Stimulated activated naive CD8-positive, alpha-beta T cell treated with anti-CD3 and anti-CD28 coated beads, Interleukin-15, Interleukin-2, amounts not matched to agents 100 U/mL and 50 U/mL, for 24 hours (primary cell): ENCODE measurements around the gene SCN1B.
"Not testable (repeated sequence)": the region's sequence is repeated elsewhere in the genome, so short reads cannot be mapped to it uniquely, and the experiment has no call there.

ENCODE experiments used
- ATAC-seq: fragments of 150-1000 bp; cut with Tn5 transposase; one replicate; pipeline ENCODE4 v1.10.0; 2021
- DNase-seq: peaks from one replicate; pipeline ENCODE4 v3.0.0; 2021

SCN1B gene

GRCh38 chr19:35015954-35016351, 14.3 kb upstream of the SCN1B start:
- DNase-seq, result no peak
- no peak for ATAC-seq

- no peak for ATAC-seq
- no peak for DNase-seq
These were observed 12.8 kb upstream of the SCN1B start for GRCh38 chr19:35017507-35017906.

- no peak for ATAC-seq
- DNase-seq, result no peak
These were observed 11.9 kb upstream of the SCN1B start for GRCh38 chr19:35018379-35018778.

- ATAC-seq, result no peak
- no peak for DNase-seq
These were observed 11.1 kb upstream of the SCN1B start for GRCh38 chr19:35019144-35019543.

DNA sequence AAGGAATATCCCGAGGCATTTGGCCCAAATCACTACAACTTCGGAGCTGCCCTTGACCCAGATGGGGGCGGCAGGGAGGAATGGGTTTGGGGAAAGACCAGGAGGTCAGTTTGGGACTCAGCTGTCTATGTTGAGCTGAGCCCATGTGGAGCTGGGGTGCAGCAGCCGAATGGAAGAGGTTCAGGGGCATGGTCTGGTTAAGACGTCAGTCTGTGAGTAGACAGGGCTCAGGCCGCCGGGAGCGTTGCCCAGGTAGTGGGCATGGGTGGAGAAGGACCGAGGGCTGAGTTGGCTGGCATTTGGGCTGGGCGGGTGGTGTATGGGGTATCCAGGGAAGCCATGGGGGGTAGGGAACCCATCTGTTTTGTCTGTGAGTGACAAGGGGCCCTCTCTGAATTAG, 9.3 kb upstream of the SCN1B start:
- no peak for DNase-seq
- ATAC-seq, result no peak

- no peak for DNase-seq
- no peak for ATAC-seq
These were observed 8.7 kb upstream of the SCN1B start for GRCh38 chr19:35021596-35021995.

- ATAC-seq (no peak), DNase-seq (no peak)
These were observed 7.8 kb upstream of the SCN1B start for GRCh38 chr19:35022460-35022859.

DNA sequence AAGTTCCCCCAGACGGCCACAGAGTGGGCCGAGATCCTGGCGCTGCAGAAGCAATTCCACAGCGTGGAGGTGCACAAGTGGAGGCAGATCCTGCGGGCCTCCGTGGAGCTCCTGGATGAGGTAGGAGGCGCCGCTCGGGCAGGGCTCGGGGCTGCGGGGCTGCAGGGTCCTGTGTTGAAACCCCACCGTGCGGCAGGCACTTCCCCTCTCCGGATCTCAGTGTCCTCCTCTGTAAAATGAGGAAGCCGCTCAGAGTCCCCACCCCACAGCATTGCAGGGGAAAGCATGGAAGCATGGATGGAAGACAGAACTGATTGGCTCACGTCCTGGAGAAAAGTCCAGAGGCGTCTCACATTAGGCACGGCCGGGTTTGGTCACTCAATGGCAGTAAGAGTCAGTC, 6.8 kb upstream of the SCN1B start:
- DNase-seq, result no peak
- ATAC-seq, result no peak

DNA sequence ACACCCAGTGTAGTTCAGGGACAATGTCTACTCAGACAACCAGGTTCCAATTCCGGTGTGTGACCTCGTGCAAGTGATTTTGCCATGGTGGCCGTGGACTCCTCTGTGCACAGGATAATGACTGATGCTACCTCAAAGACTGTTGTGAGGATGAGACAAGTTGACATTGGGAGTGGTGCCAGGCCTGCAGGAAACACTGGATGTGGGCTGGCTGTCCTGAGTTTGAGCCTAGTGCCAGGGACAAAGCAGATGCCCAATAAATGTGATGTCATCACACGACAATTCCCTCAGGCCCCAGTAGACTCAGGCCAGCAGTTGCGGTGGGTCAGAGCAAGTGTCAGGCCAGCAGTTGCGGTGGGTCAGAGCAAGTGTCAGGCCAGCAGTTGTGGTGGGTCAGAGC, 6.2 kb upstream of the SCN1B start:
- ATAC-seq (no peak), DNase-seq (no peak)

DNA sequence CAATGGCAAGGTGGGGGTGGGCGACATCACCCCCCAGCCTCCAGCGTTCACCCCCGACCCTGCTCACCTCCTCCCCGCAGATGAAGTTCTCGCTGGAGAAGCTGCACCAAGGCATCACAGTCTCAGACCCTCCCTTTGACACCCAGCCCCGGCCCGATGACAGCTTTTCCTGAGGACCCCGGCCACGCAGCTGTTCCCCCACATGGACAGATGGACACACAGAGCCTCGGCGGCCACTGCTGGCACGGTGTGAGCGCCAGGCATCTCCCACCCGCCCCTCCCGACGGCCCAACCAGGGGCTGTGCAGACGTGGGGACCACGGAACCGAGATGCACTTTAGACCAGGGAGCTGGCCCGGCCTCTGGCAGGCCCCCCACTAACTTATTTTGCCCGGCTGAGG, 4.3 kb upstream of the SCN1B start:
- DNase-seq (no peak), ATAC-seq (no peak)

DNA sequence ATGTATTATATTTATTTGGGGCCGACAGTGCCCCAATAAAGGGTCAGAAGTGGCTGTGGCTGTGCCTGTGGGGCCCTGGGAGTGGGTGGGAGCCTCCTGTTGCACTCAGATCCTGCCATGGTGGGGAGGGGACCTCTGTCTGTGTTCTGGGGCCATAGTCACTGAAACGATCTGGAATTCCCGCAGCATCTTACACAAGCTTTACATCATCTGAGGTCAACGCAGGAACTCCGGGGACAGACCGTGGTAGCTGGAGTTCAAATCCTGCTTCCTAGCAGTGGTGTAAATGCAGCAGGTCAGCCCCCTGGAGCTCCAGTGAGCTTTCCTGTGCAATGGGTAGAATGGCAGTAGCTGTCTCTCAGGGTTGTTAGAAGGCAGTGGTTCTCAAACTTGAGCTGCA, 3.9 kb upstream of the SCN1B start:
- DNase-seq (no peak), ATAC-seq (no peak)

DNA sequence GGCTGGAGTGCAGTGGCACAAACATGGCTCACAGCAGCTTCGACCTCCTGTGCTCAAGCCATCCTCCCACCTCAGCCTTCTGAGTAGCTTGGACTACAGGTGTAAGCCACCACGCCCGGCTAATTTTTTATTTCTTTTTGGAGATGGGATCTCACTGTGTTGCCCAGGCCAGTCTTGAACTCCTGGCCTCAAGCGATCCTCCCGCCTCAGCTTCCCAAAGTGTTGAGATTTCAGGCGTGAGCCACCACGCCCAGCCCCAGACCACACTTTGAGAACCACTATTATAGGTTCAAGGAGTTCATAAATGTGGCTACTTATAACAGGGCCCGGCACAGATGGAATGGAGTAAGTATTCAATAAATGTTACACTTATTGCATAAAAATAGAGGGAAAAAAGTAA, 3.3 kb upstream of the SCN1B start:
- no peak for DNase-seq
- no peak for ATAC-seq

DNA sequence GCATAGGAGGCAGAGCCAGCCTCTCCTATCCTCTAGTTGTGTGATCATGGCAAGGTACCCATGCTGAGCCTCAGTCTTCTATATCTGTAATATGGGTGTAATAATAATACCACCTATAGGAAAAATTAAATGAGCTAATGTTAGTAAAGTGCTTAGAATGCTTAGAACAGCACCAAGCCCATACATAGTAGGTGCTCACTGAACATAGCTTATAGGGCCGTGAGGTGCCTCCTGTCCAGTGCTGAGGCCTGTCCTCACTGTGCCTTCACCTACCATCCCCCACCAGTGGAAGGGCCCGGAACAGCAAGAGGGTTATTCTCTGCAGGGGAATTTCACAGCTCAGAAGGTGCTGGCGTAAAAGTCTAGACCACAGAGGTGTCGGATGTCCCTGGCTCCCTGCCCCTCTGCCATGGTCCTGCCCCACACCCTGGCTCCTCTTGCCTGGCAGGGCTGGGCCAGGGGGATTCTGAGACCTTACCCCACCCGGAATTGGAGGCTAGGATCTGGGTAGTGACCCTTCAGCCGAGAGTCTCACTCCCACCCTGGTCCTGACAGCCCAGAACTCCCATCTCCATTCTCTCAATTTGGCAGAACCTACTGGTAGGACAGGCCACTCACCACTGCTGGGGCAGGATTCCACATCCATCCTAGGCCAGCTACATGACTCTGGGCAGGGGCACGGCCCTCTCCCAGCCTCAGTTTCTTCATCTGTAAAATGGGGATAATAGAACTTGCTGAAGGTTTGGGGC, 2.2 kb upstream of the SCN1B start:
- no peak for DNase-seq
- no peak for ATAC-seq

- not testable (repeated sequence) for DNase-seq, ATAC-seq
These were observed 1.7 kb upstream of the SCN1B start for GRCh38 chr19:35028600-35028885.

DNA sequence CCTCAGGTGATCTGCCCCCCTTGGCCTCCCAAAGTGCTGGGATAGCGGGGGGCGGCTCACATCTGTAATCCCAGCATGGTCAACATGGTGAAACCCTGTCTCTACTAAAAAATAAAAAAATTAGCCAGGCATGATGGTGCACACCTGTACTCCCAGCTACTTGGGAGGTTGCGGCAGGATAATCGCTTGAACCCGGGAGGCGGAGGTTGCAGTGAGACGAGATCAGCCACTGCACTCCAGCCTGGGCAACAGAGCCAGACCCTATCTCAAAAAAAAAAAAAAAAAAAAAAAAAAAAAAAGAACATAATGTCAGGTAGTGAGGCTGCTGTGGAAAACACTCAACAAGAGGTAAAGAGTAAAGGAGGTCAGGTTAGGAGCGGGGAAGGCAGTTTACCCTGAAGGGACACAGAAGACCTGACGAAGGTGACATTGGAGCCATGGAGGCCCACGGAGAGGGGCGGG, 964 bp upstream of the SCN1B start:
- not testable (repeated sequence) for DNase-seq, ATAC-seq

- no peak for DNase-seq
- peak; percentile 21 for ATAC-seq
These were observed 473 bp upstream of the SCN1B start for GRCh38 chr19:35029737-35030256.

- ATAC-seq (no peak), DNase-seq (no peak)
These were observed 1.0 kb downstream of the SCN1B start for GRCh38 chr19:35031072-35031881.

GRCh38 chr19:35032356-35032865, 2.1 kb downstream of the SCN1B start:
- ATAC-seq (no peak), DNase-seq (no peak)

DNA sequence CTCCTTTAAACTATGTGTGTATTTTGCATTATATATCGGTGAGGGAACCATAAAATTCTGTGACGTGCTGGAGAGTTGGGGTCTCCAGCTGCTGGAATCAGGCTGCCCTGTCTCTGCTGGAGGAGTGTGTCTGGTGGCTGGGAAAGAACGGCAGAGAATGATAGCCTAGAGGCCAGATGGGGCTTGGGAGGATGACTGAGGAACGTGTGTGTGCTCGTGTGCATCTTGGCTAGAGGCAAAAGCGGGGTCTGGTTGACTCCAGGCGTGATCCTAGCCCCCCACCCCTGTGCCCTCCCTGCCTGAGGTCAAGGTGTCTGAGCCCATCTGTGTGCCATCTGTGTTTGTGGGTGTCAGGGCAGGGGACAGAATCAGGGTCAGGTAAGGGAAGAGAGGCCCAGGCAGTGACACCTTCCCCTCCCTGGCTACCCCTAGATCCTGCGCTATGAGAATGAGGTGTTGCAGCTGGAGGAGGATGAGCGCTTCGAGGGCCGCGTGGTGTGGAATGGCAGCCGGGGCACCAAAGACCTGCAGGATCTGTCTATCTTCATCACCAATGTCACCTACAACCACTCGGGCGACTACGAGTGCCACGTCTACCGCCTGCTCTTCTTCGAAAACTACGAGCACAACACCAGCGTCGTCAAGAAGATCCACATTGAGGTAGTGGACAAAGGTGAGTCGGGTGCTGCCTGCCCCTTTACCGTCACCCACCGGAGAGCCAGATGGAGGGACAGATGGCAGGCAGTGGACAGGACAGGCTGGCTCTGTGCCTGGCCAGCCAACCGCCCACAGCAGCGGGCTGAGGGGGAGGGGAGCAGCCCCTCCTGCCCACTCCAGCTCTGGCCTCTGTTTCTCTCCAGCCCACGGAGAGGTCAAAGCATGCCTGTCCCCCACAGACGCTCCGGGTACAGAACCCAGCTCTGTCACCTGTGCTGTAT, 3.1 kb downstream of the SCN1B start:
- DNase-seq (no peak), ATAC-seq (no peak)

- ATAC-seq (no peak), DNase-seq (no peak)
These were observed 3.8 kb downstream of the SCN1B start for GRCh38 chr19:35034005-35034502.

DNA sequence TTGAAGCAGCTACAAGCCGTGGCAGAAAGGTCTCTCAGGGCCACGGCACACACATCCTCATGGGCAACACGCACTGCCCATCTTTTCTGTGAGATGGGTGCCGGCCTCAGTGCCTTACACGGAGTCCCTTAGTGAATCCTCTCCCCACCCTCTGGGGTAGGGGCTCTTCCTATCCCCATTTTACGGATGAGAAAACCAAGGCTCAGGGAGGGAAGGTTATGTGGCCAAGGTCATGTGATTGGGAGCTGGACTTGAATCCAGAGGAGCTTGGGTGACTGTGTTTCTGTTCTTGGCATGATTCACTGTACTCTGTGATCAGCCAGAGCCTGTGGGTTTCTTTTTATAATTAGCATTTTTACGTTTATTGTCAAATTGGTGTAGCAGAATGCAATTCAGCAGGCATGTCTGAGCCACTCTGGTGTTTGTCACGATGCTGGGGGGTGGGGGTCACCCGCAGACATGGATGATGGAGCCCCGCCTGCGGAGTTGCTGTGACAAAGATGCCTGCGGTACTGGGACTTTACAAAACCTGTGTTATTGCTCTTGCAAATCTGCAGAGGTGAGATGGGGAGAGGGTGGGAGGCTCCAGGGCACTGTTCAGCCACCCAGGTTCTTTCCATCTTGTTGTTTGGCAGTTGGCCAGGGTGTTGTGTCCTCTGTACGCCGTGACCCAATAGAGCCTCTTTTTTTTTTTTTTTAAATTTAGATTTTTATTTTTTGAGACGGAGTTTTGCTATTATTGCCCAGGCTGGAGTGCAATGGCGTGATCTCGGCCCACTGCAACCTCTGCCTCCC, 4.5 kb downstream of the SCN1B start:
- ATAC-seq, result no peak
- no peak for DNase-seq
